WI38 (cell line): ENCODE measurements around the gene LYL1.

ENCODE experiments used
- H3K4me3 ChIP-seq: 2 replicates; pipeline ENCODE4 v1.5.1; 2011; ENCODE audit warnings: low read depth, mild to moderate bottlenecking, control low read depth, low read length
- TF ChIP-seq, protein P1 (sequence below): IDR thresholded peaks from 2 replicates; pipeline ENCODE4 v1.5.1; 2012; ENCODE audit warnings: low read depth, mild to moderate bottlenecking, control low read depth, low read length

LYL1 gene

DNA sequence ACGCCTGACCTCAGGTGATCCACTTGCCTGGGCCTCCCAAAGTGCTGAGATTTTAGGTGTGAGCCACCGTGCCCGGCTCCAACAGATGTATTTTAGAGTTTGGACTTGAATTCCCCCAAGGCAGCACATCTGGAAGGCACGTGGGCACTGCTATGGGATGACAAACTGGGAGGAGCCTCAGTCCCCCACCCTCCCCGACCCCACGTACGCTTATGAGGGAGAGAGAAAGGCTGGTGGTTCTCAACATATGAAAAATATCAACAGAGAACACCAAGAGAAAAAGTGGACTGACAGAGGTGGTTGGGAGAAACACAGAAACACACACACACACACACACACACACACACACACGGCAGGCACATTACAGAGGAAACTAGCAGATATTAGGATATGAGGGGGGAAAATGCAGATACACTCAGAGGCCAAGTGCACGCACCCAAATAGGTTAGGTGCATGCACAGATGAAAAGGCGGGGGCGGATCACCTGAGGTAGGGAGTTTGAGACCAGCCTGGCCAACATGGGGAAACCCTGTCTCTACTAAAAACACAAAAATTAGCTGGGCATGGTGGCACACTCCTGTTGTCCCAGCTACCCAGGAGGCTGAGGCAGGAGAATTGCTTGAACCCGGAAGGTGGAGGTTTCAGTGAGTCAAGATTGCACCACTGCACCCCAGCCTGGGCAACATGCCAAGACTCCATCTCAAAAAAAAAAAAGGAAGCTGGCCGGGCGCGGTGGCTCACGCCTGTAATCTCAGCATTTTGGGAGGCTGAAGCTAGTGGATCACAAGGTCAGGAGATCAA, 44.3 kb upstream of the LYL1 start:
- H3K4me3 ChIP-seq = no peak overlapping the region
- TF ChIP-seq, protein P1, sequence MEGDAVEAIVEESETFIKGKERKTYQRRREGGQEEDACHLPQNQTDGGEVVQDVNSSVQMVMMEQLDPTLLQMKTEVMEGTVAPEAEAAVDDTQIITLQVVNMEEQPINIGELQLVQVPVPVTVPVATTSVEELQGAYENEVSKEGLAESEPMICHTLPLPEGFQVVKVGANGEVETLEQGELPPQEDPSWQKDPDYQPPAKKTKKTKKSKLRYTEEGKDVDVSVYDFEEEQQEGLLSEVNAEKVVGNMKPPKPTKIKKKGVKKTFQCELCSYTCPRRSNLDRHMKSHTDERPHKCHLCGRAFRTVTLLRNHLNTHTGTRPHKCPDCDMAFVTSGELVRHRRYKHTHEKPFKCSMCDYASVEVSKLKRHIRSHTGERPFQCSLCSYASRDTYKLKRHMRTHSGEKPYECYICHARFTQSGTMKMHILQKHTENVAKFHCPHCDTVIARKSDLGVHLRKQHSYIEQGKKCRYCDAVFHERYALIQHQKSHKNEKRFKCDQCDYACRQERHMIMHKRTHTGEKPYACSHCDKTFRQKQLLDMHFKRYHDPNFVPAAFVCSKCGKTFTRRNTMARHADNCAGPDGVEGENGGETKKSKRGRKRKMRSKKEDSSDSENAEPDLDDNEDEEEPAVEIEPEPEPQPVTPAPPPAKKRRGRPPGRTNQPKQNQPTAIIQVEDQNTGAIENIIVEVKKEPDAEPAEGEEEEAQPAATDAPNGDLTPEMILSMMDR = no peak

DNA sequence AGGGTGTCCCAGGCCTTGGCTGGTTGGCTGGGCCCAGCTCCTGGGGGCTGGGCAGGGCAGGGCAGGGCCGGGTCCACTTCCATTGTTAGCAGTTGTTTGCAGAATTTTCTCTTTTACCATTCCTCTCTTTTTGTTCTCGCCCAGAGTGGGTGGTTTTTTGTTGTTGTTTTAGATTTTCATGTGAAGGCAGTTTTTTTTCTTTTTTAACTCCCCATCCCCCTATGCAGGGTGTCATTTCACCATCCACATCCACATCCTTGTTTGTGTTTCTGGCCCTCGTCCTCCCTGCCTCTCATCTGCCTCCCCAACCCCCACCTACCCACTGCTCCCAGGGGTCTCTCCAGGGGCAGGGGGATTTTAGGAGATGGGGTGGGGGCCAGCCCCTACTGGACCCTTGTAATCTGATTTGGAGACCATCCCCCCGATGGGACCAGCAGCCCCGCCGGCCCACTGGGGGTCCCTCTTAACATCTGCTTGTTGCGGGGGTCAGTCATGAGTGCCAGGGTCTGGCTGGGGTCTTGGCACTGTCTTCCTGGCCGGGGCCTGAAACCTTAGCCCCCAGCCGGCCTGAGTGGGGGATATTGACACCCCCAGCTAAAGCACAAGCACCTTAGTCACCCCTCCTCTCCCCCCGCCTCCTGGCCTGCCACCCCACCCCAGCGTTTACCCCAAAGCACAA, 37.1 kb upstream of the LYL1 start:
- TF ChIP-seq, protein P1 = no peak
- no peak overlapping the region for H3K4me3 ChIP-seq

DNA sequence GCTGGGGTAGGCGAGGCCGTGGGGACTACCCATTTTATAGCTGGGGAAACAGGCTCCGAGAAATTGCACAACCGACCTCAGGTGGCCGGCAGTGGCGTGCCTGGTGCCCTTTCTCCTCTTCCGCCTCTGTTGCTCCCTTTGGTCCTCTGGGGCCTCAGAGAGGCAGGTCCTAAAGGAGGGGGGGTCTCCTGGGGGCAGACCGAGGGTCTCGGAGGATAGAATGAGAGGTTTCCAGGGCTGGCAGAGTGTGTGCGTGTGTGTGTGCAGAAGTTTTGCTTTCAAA, 36.2 kb upstream of the LYL1 start:
- TF ChIP-seq, protein P1 = no peak
- no peak overlapping the region for H3K4me3 ChIP-seq

DNA sequence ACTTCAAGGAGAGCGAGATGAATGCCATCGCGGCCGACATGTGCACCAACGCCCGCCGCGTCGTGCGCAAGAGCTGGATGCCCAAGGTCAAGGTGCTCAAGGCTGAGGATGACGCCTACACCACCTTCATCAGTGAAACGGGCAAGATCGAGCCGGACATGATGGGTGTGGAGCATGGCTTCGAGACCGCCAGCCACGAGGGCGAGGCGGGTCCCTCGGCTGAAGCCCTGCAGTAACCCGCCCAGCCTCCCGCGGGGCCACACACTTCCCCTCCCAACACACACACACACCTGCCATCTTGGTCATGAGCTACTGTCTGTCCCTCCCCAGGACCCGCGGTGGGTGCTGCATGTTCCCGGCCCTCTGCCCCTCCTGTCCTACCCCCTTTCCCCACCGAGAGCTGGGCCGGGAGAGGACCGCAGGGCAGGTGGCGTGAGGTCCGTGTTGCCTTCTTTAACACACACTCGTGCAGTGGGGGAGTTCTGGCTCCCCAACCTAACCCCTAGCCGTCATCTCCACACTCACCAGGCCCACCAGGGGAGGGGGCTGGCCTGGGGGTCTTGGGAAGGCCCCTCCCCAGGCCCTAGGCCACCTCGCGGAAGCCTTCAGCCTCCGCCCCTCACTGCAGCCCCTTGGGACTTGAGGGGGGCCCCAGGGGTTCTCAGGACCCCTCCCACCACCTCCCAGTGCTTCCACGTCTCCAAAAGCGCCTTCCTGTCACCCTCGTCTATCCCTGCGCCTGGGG, 35.7 kb upstream of the LYL1 start:
- no peak overlapping the region for H3K4me3 ChIP-seq
- TF ChIP-seq, protein P1 = no peak

DNA sequence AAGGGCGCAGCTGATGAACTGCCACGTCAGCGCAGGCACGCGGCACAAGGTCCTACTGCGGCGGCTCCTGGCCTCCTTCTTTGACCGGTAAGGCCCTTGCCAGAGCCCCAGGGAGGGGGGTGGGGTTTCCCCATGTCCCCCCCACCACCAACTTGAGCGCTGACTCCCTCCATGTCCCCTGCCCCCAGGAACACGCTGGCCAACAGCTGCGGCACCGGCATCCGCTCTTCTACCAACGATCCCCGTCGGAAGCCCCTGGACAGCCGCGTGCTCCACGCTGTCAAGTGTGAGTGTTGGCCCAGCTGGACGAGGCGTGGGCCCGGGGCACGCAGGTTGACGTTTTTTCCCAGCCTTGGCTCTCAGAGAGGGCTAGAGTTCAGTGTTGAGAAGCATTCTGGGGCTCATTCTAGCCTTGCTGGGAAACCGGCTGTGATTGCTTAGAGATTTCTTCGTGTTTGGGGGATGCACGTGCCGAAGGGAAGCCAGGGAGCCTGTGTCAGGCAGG, 34.7 kb upstream of the LYL1 start:
- H3K4me3 ChIP-seq = no peak overlapping the region
- TF ChIP-seq, protein P1 = no peak

DNA sequence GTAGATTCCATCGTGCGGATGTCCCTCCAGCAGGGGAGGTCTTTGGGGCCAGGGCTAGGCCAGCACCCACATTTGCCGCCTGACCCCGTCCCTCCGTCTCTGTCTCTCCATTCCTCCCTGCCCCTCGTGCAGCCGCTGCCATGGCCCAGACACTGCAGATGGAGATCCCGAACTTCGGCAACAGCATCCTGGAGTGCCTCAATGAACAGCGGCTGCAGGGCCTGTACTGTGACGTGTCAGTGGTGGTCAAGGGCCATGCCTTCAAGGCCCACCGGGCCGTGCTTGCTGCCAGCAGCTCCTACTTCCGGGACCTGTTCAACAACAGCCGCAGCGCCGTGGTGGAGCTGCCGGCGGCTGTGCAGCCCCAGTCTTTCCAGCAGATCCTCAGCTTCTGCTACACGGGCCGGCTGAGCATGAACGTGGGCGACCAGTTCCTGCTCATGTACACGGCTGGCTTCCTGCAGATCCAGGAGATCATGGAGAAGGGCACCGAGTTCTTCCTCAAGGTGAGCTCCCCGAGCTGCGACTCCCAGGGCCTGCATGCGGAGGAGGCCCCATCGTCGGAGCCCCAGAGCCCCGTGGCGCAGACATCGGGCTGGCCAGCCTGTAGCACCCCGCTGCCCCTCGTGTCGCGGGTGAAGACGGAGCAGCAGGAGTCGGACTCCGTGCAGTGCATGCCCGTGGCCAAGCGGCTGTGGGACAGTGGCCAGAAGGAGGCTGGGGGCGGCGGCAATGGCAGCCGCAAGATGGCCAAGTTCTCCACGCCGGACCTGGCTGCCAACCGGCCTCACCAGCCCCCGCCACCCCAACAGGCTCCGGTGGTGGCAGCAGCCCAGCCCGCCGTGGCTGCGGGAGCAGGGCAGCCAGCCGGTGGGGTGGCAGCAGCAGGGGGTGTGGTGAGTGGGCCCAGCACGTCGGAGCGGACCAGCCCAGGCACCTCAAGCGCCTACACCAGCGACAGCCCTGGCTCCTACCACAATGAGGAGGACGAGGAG, 32.7 kb upstream of the LYL1 start:
- H3K4me3 ChIP-seq = no peak overlapping the region
- TF ChIP-seq, protein P1 = no peak
